HG02852 (cell line): ENCODE results near the gene DCTN4.

Experiments used
- ATAC-seq: cut with Tn5 transposase; IDR thresholded peaks from one replicate; pipeline ENCODE4 v1.9.1; 2021; ENCODE audit warnings: mild to moderate bottlenecking, moderate library complexity; ENCODE audit not compliant: unreplicated experiment

Gene DCTN4

DNA sequence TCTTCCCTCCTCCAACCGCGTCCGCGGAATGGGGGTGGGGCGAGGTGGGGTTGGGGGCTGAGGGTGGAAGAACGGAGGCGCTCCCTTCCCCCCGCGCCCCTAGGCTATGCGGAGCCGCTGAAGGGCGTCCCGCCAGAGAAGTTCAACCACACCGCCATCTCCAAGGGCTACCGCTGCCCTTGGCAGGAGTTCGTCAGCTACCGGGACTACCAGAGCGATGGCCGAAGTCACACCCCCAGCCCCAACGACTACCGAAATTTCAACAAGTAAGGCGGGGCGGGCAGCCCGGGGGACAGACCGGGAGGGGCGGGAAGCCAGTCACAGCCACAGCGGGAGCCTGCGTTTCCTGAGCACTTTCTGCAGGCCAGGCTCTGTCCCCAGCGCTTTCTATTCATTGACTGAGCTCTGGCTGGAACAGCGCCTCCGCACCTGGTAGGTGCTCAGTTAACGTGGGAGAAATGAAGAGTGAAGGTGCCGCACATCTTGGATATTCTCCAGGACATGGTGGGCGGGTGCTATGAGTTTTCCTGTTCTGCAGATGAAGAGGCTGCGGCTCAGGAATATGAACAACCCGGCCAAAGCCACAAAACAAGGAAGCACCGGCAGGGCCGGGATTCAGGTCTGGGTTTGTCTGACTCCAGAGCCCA is 86.5 kb downstream of the DCTN4 start:
- ATAC-seq: no peak

DNA sequence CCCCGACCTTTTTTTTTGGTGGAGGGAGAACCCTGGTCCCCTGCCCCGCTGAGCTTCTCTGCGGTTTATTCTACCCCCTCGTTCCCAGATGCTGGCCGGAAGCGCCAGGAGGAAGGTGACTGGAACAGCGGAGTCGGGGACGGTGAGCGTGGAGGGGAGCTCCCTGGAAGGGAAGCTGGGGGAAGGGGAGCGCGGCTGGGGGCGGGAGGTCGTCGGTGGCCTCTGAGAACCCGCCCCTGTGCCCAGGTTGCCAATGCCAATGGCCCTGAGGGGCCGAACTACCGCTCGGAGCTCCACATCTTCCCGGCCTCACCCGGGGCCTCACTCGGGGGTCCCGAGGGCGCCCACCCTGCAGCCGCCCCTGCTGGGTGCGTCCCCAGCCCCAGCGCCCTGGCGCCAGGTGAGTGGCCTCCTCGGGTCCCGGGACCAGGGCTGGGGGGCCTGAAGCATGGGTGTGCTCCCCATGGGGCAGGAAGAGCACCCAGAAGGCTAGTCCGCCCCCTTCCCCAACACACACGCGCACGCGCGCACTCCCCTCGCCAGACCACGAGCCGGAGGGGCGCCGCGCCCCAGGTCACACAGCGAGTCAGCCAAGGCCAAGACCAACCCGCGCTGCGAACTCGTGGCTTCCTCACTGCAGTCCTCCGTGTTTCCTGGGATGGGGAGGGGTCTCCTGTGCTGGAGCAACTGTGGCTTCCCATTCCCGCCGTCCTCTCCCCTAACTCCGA is 87.1 kb downstream of the DCTN4 start:
- no peak for ATAC-seq

DNA sequence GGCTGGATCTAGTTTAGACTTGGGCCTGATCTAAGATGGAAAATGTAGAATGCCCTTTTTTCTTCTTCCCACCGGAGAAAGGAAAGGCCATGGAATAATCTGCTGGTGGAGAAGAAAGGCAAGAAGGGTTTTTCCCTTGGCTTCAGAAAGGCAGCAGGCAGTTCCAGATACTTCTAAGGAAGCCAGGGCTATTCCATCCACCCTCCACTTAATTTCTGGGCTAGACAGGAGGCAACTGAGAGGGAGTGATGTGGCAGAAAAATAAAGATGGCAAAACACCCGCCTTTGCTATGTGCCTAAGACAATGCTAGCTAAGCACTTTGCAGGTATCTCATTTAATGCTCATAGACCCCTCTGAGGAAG is 87.9 kb downstream of the DCTN4 start:
- no peak for ATAC-seq

DNA sequence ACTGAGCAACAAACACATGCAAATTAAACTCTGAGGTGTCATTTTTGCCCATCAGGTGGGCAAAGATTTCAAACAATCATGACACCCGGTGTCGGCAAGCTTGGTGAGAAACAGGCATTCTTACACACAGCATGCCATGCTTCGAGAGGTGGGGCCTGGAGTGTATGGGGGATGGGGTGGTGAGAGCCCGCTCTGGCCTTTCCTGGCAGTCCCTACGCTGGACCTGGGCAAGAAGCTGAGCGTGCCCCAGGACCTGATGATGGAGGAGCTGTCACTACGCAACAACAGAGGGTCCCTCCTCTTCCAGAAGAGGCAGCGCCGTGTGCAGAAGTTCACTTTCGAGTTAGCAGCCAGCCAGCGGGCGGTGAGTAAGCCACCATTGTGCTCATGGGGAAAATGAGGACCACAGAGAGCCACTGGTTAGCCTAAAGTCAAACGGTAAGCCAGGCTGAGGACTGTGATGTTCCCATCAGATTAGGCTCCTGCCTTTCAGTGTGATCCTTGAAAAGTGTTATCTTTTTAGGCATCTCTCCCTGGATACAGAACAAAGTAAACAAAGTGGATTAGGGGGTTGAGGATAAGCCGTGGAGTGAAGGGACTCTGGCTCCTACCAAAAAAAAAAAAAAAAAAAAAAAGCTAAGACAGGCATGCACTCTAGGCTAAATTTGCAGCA is 88.4 kb downstream of the DCTN4 start:
- no peak for ATAC-seq

DNA sequence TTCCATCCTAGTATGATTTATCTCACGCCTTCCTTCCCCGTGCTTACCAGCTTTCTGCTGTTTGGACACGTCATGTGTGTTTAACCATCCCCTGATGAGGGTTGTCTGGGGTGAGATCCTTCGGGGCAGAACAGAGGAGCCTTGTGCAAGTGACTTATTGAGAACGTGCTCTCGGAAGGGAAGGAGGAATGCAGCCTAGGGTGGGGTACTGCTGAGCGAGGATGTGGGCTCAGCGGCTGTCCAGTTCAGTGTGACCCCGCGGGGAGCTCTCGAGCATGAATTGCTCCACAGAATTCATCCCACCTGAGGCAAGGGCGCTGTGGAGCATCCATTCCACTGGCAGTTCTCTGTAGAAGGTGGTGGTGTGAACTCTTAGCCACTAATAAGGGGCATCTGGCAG is 93.8 kb downstream of the DCTN4 start:
- no peak for ATAC-seq

DNA sequence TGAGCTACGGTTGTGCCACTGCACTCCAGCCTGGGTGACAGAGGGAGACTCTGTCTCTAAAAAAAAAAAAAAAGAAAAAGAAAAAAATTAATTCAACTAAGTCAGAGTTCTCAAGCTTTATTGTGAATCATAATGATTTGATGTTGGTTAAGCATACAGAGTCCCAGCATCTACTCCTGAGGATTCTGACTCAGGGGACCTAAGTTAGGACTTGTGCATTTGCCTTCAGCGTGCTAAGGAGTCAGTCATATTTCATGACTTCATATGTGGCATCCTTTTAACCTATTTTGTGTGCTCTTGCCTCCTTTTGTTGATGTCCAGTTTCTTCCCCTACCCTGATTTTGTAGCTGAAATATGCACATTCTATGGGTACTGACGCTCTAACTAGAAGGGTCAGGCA is 94.9 kb downstream of the DCTN4 start:
- ATAC-seq: no peak

DNA sequence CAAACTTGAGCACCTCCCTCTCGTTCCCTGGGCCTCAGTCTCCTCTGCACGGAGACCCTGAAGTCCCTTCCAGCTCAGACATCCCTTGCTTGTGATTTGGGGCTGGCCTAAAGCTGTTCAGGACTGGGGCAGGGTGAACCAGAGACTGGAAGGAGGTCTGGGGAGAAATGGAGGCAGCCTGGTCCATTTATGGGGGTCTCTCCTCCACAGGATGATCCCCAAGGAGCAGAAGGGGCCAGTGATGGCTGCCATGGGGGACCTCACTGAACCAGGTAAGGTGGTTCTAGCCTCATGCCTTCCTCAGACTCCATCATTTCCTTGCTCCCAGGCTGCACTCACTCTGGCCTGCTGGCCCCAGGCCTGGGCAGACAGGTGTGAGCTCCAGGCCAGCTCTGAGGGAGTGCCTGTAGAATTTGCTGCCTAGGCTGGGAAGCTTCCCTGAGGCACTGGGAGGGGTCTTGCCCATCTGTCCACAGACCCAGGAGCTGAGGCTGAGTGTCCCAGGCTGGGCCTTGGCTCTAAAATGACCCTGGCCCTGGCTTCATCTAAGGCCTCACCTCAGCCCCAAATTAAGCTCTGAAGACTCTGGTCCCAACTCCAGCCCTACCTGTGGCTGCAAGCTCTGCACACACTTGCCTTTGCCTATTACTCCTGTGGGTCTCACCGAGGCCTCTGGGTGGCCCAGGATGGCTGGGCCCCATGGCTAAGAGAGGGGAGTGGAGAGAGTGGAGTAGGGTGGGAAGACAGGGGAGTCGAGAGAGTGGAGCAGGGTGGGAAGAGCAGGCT is 95.9 kb downstream of the DCTN4 start:
- no peak for ATAC-seq

DNA sequence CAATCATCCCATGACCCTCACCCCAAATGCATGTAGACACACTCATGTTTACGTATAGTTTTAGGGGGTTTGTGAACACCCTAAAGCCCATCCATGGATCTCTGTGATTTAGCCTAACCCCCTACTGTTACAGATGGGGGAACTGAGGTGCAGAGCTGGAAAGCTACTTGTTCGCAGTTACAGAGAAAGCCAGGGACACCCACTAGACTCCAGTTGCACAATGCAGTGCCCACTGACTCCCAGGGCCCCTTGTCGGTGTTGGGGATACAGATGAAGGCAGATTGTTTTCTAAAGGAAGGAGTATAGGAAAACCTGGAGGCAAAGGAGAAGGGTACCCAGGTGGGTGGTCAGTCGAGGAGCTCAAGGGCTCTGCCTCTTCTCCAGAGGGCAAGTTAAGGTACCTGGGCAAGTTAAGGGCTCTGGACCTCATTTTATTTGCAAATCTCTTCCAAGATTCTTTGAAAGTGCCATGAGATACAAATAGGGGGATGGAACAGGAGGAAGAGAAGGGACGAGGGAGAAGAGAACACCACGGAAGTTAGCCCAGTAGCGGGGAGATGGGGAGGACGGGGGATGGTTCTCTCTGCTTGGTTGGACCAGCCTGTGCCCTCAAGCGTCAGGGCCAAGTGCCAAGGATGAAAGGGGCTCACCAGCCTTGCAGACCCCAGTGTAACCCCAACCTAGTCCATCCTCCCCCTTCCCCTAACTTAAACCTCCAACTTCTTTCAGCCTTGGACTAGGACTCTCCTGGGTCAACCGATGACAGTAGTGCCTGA is 96.8 kb downstream of the DCTN4 start:
- ATAC-seq: no peak

DNA sequence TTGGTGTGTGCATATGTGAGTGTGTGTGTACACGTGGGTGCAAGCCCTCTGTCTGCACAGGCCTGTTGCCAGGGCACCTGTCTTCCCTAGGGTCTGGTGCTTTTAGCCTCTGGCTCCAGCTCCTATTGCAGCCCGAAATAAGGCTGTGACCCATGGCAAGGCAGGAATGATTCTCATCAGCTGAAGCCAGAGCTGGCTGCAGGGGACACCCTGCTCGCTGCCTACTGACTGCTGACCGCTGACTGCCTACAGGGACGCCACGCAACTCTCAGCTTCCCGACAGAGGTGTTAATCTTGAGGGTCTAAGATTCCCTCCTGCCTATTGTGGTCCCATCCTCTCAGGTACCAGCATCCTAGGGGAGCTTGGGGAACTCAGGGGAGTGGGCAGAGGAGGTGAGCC is 97.7 kb downstream of the DCTN4 start, which contains the start of gene MYOZ3:
Gene MYOZ3 (plus strand): TSS at position 166 of the 400 bp plus-strand sequence. CDS start 1,691 bp downstream, outside the sequence.
- ATAC-seq: no peak

DNA sequence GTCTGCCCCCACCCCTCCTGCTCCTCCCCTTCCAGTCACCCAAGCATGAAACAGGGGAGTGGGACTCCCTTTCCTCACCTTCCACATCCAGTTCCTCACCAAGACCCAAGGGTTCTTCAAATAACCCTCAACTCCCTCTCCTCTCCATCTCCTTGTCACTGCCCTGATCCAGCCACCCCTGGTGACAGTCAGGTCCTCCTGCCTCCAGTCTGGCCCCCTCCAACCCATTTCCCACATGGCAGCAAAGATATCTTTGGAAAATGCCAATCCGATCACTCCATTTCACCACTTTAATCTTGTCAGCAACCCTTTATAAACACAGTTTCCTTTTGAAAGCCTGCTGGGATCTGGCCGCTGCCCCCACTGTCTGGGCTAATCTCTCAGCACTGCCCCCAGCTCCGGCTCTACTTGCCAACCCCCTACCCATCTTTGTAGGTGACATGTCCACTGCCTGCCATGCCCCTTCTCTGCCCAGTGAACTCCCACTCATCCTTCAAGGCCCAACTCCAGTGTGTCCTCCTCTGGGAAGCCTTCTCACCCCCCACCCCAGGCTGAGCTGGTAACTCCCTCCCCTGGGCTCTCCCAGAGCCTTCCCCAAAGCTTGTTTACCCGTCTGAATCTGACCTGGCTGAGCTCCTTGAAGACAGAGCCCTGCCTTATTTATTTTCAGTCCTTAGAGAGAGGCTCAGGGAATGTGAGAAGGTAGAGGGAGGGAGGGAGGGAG is 98.5 kb downstream of the DCTN4 start:
- no peak for ATAC-seq

DNA sequence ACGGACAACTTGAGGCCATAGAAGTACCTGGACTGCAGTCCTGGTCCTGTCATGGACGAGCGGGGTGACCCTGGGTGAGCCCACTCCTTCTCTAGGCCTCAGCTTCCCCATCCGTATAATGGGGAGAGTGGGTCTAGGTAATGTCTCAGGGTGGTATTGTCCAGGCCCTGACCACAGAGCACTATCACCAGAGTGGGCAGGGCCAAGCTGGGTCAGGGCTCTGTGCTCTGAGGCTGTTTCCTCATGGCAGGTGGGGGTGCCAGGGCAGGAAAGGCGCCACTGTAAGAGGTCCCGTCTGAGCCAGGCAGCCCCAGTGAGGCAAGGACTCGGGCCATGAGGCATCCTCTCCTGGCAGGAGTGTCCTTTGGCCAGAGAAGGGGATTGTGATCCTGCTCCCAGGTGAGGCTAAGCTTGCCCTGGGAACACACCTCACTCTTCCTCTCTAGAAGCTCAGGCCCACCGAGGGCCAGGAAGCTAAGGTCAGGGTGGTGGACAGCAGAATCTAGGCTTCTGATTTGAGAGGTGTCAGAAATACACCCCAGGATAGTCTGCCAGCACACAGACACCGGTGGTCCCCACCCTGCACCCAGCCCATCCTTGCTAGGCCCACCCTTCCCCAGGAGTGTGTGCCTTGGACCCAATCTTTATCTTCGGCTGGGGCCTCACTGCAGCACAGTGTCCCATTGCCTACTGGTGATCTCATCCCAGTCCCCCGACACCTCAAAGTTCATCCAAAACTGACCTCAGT is 99.3 kb downstream of the DCTN4 start:
- no peak for ATAC-seq

DNA sequence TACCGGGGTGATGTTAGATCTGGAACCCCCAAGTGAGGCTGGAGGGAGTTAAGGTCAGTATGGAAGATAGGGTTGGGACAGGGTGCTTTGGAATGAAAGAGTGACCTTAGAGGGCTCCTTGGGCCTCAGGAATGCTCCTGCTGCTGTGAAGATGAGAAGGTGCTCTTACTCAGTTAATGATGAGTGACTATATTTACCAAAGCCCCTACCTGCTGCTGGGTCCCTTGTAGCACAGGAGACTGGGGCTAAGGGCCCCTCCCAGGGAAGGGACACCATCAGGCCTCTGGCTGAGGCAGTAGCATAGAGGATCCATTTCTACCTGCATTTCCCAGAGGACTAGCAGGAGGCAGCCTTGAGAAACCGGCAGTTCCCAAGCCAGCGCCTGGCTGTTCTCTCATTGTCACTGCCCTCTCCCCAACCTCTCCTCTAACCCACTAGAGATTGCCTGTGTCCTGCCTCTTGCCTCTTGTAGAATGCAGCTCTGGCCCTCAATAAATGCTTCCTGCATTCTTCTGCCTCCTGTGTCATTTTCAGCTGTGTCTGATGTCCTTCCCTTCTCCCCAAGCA is 100.0 kb downstream of the DCTN4 start:
- ATAC-seq: no peak
